ENCODE data around the gene TBX19.
"Not testable (repeated sequence)": the region's sequence is repeated elsewhere in the genome, so short reads cannot be mapped to it uniquely, and the experiment has no call there.

DNA sequence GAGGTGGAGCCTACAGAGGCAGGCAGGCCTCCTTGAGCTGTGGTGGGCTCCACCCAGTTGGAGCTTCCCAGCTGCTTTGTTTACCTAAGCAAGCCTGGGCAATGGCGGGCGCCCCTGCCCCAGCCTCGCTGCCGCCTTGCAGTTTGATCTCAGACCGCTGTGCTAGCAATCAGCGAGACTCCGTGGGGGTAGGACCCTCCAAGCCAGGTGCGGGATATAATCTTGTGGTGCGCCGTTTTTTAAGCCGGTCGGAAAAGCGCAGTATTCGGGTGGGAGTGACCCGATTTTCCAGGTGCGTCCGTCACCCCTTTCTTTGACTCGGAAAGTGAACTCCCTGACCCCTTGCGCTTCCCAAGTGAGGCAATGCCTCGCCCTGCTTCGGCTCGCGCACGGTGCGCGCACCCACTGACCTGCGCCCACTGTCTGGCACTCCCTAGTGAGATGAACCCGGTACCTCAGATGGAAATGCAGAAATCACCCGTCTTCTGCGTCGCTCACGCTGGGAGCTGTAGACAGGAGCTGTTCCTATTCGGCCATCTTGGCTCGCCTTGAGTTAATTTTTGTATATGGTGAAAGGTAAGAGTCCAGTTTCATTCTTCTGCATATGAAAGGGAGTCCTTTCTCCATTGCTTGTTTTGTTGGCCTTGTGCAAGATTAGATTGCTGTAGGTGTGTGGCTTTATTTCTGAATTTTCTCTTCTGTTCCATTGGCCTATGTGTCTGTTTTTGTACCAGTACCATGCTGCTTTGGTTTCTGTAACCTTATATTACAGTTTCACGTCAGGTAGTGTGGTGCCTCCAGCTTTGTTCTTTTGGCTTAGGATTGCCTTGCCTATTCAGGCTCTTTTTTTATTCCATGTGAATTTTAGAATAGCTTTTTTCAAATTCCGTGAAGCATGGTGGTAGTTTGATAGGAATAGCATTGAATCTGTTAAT lies 73.9 kb downstream of the TBX19 start:
- not testable (repeated sequence) for TF ChIP-seq CEBPB, RAD21 (IDR thresholded peaks at IDR 0.05; ENCODE audit: low read depth)

Data from HCT116 (cell line).